CD8-positive, alpha-beta memory T cell (primary cell): Measurements from ENCODE around the gene MORF4L2. TPM values are rescaled to one million over a fixed set of nuclear protein-coding genes. Genes with fewer than 3 reads are reported as not detected.
"Not testable (repeated sequence)": the region's sequence is repeated elsewhere in the genome, so short reads cannot be mapped to it uniquely, and the experiment has no call there.

ENCODE experiments used
- CTCF ChIA-PET: fragments of 350-600 bp; sonication (Branson Sonifier 250); formaldehyde crosslinking; loops from one replicate; lab custom pipeline; 2021; ENCODE audit warnings: antibody characterized with exemption; lab: Charles Lee
- POLR2A ChIA-PET: fragments of 350-600 bp; sonication (Branson Sonifier 250); formaldehyde crosslinking; loops from one replicate; lab custom pipeline; 2021; ENCODE audit warnings: antibody characterized with exemption; lab: Charles Lee
- DNase-seq, 5 donors: peaks; one replicate each; pipeline versions ENCODE4 v3.0.0 to v3.0.0-alpha.2; 2020 to 2022; ENCODE audit warnings: mixed read lengths in 1 of 5
- H3K27ac ChIP-seq: one replicate; pipeline ENCODE4 v1.7.0; 2013; ENCODE audit warnings: low read depth, mild to moderate bottlenecking, low read length, moderate library complexity
- H3K27me3 ChIP-seq: 2 replicates; pipeline ENCODE4 v1.7.0; 2013; ENCODE audit warnings: low read length, mild to moderate bottlenecking; ENCODE audit not compliant: insufficient read depth, poor library complexity, severe bottlenecking
- H3K36me3 ChIP-seq: 2 replicates; pipeline ENCODE4 v1.7.0; 2013; ENCODE audit warnings: mild to moderate bottlenecking, low read length, moderate library complexity; ENCODE audit not compliant: insufficient read depth
- H3K4me1 ChIP-seq: 2 replicates; pipeline ENCODE4 v1.7.0; 2013; ENCODE audit warnings: mild to moderate bottlenecking, low read length, moderate library complexity; ENCODE audit not compliant: insufficient read depth
- H3K4me3 ChIP-seq: 2 replicates; pipeline ENCODE4 v1.7.0; 2013; ENCODE audit warnings: mild to moderate bottlenecking, low read length
- H3K9me3 ChIP-seq: 2 replicates; pipeline ENCODE4 v1.7.0; 2013; ENCODE audit warnings: mild to moderate bottlenecking, low read length
- H3K27ac Mint-ChIP-seq, 8 donors: one replicate each; pipeline ENCODE4 v1.8.0; 2020 to 2021; ENCODE audit warnings: mixed read lengths in 8 of 8, mild to moderate bottlenecking in 6 of 8, inconsistent platforms in 3 of 8, moderate library complexity in 3 of 8
- H3K27me3 Mint-ChIP-seq, 2 donors: one replicate each; pipeline ENCODE4 v1.8.0; 2020 to 2021; ENCODE audit warnings: mixed read lengths in 2 of 2, mild to moderate bottlenecking in 1 of 2, moderate library complexity in 1 of 2
- H3K36me3 Mint-ChIP-seq, 3 donors: one replicate each; pipeline ENCODE4 v1.8.0; 2020 to 2021; ENCODE audit warnings: mixed read lengths in 3 of 3, inconsistent platforms in 1 of 3, mild to moderate bottlenecking in 1 of 3
- H3K4me1 Mint-ChIP-seq, 3 donors: one replicate each; pipeline ENCODE4 v1.8.0; 2020 to 2021; ENCODE audit warnings: mixed read lengths in 3 of 3, inconsistent platforms in 1 of 3, mild to moderate bottlenecking in 1 of 3
- H3K4me3 Mint-ChIP-seq, 7 donors: one replicate each; pipeline ENCODE4 v1.8.0; 2020 to 2021; ENCODE audit warnings: mixed read lengths in 7 of 7, mild to moderate bottlenecking in 6 of 7, moderate library complexity in 4 of 7, inconsistent platforms in 2 of 7
- H3K9me3 Mint-ChIP-seq, 5 donors: one replicate each; pipeline ENCODE4 v1.8.0; 2020 to 2022; ENCODE audit warnings: mixed read lengths in 5 of 5, mild to moderate bottlenecking in 3 of 5, moderate library complexity in 2 of 5, inconsistent platforms in 1 of 5
- polyA plus RNA-seq: library from polyadenylated mRNA; unstranded; fragments of 300-500 nt; fragmentation: Illumina TruSeq; gene quantifications from one replicate; pipeline ENCODE4 v1.2.3, GENCODE V29; 2021
- total RNA-seq, 2 experiments: library from RNA; stranded (reverse); gene quantifications; one replicate each; pipeline ENCODE4 v1.2.3, GENCODE V29; 2021

MORF4L2 gene
- total and polyA plus RNA-seq, 3 experiments from 2014 or later = 80.8 to 202 (median 198) TPM

DNA sequence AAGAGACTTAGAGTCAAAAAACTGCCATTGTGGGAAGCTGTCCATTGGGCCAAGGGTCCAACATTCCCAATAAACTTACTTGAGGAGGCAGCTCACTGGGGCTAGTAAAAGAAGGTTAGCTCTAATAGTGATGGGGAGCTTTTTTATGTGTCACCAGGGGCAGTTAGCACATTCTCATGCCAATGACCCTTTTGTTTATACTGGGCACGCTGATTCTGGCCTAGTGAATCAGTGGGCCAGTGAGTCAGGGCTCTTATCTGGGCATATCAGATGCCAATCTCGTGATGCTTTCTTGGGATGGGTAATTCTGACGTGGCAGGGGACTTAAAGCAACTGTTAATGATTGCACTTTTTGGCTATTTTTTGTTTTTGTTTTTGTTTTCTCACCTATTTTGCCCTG lies 29.9 kb downstream of the MORF4L2 start:
- H3K9me3 Mint-ChIP-seq = peaks cover 0 to 3% (median 0%) of the 10 kb centered on the region in 5 donors
- Histone ChIP-seq H3K4me1 (no peaks in the 10 kb centered on the region), H3K4me3 (no peak overlapping the region), H3K9me3 (no peaks in the 10 kb centered on the region), H3K27me3 (no peaks in the 10 kb centered on the region), H3K36me3 (no peaks in the 10 kb centered on the region), H3K27ac (no peak overlapping the region)
- no peak for DNase-seq
- H3K36me3 Mint-ChIP-seq = peaks cover 0 to 1% (median 0%) of the 10 kb centered on the region in 3 donors
- H3K4me3 Mint-ChIP-seq = no peak overlapping the region
- peaks cover 15 to 20% of the 10 kb centered on the region in 2 donors for H3K27me3 Mint-ChIP-seq
- ChIA-PET CTCF (no interaction called here), POLR2A (no interaction called here)
- H3K27ac Mint-ChIP-seq = no peak overlapping the region
- H3K4me1 Mint-ChIP-seq = no peaks in the 10 kb centered on the region

DNA sequence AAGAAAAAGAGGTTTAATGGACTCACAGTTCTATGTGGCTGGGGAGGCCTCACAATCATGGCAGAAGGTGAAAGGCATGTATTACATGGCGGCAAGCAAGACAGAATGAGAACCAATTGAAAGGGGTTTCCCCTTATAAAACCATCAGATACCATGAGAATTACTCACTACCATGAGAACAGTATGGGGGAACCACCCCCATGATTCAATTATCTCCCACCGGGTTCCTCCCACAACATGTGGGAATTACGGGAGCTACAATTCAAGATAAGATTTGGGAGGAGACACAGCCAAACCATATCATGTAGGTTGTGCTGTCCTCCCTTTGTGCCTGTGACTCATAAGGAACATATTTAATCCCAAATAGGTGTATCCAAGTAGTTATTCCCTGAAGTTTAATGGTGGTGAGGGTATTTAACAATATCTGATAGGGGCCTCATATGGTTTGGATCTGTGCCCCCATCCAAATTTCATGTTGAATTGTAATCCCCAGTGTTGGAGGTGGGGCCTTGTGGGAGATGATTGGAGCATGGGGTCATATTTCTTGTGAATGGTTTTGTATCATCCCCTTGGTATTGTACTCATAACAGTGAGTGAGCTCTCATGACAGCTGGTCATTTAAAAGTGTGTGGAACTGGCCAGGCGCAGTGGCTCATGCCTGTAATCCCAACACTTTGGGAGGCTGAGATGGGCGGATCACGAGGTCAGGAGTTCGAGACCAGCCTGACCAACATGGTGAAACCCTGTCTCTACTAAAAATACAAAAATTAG lies 31.1 kb downstream of the MORF4L2 start:
- not testable (repeated sequence) for H3K9me3 Mint-ChIP-seq

DNA sequence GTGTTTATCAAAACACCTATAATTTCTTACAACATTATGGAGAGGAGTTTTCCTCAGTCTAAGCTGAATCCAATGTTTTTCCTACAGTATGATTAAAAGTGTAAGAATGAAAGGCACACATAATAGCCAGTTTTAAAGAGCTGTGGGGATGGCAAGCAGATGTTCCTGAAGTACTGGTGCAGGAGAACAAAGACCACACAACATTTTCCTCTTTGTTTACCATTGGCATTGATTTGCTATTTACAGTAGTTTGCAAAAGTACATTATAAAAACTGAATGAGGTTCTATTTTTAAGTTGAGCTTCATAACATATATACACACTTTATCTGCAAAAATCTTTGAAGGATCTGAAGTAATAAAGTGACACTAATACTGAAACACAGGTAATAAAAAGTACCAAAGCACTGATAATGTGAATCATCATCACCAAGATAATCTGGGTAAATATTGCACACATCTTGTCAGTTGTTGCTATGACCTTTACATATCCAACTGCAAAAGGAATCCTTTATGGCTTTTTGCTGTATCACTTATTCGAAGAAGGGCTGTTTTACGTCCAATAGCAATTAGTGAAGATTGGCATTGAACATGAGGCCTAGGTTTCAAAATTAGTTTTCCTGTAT lies 35.2 kb downstream of the MORF4L2 start:
- no peak for DNase-seq
- no peaks in the 10 kb centered on the region for H3K9me3 ChIP-seq
- H3K27me3 ChIP-seq = no peaks in the 10 kb centered on the region
- H3K4me3 Mint-ChIP-seq = no peak overlapping the region
- ChIA-PET CTCF (no interaction called here), POLR2A (no interaction called here)
- peaks cover 0 to 2% (median 0%) of the 10 kb centered on the region in 5 donors for H3K9me3 Mint-ChIP-seq
- no peaks in the 10 kb centered on the region for H3K36me3 ChIP-seq
- no peaks in the 10 kb centered on the region for H3K36me3 Mint-ChIP-seq
- H3K27me3 Mint-ChIP-seq = peaks cover 0 to 6% of the 10 kb centered on the region in 2 donors
- no peaks in the 10 kb centered on the region for H3K4me1 Mint-ChIP-seq
- H3K4me1 ChIP-seq = no peaks in the 10 kb centered on the region
- no peak overlapping the region for H3K27ac Mint-ChIP-seq
- H3K27ac ChIP-seq = no peak overlapping the region
- no peak overlapping the region for H3K4me3 ChIP-seq

More for the DNA sequence above, 31.1 kb downstream of the MORF4L2 start:
- H3K4me1 ChIP-seq, H3K4me3 Mint-ChIP-seq, H3K27ac ChIP-seq, CTCF ChIA-PET, H3K36me3 Mint-ChIP-seq, H3K4me1 Mint-ChIP-seq, H3K36me3 ChIP-seq, H3K4me3 ChIP-seq, POLR2A ChIA-PET, H3K27me3 ChIP-seq, H3K27ac Mint-ChIP-seq, H3K9me3 ChIP-seq, DNase-seq: not testable (repeated sequence)
- H3K27me3 Mint-ChIP-seq = peaks cover 15 to 20% of the 10 kb centered on the region in 2 donors

DNA sequence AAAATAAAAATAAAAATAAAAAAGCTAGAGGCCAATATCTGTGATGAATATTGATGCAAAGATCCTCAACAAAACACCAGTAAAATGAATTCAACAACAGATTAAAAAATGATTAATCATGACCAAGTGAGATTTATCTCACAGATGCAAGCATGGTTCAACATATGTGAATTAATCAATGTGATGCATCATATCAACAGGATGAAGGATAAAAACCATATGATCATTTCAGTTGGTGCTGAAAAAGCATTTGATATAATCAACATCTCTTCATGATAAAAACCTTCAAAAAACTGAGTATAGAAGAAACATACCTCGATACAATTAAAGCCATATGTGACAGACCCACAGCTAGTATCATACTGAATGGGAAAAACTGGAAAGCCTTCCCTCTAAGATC lies 38.9 kb downstream of the MORF4L2 start:
- no peaks in the 10 kb centered on the region for H3K27me3 ChIP-seq
- no peaks in the 10 kb centered on the region for H3K9me3 ChIP-seq
- no peaks in the 10 kb centered on the region for H3K4me1 ChIP-seq
- ChIA-PET CTCF (no interaction called here), POLR2A (no interaction called here)
- no peak overlapping the region for H3K27ac ChIP-seq
- Mint-ChIP-seq H3K27ac (no peak overlapping the region), H3K36me3 (no peaks in the 10 kb centered on the region), H3K9me3 (peaks cover 0 to 2% (median 0%) of the 10 kb centered on the region in 5 donors), H3K27me3 (peaks cover 9 to 12% of the 10 kb centered on the region in 2 donors), H3K4me1 (no peaks in the 10 kb centered on the region), H3K4me3 (no peak overlapping the region)
- DNase-seq = no peak
- no peak overlapping the region for H3K4me3 ChIP-seq
- H3K36me3 ChIP-seq = no peaks in the 10 kb centered on the region

DNA sequence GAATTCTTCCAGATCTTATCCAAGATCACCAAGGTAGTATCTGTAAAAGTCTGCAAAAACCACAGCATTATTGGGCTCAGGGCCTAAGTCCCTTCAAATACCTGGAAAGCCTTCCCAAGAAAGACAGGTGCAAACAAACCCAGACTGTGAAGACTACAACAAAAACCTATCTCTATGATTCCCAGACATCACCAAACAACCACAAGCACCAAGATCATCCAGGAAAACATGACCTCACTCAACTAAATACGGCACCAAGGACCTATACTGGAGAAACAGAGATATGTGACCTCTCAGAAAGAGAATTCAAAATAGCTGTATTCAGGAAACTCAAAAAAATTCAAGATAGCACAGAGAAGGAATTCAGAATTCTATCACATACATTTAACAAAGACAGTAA lies 42.4 kb downstream of the MORF4L2 start:
- peaks cover 0 to 2% (median 0%) of the 10 kb centered on the region in 5 donors for H3K9me3 Mint-ChIP-seq
- no peaks in the 10 kb centered on the region for H3K4me1 Mint-ChIP-seq
- POLR2A ChIA-PET = no interaction called here

DNA sequence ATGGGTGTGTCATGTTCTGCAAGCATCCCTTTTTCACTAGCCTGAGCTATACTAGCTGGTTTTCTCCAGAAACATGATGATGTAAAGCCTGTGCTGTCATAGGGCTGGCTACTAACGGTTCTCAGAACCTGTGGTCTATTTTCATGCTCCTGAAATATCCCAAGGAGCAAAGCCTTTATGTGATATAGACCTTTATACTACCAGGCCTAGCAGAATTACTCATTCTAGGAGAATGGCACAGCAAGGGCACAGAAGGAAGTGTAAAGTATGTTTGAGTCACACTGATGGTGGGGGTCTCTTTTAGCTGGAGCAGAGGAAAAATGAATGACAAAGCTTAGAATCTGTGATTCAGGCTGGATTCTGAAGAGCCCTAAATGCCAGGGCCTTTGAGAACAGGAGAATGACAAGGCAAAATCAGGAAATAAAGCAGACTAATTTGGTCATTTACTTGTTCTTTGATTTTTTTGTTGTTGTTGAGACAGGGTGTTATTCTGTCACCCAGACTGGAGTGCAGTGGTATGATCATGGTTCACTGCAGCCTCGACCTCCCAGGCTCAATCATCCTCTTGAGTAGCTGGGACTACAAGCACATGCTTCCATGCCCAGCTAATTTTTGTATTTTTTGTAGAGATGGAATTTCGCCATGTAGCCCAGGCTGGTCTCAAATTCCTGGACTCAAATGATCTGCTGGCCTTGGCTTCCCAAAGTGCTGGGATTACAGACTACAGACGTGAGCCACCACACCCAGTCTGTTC lies 45.9 kb downstream of the MORF4L2 start:
- Mint-ChIP-seq H3K4me3 (no peak overlapping the region), H3K9me3 (no peaks in the 10 kb centered on the region), H3K36me3 (no peaks in the 10 kb centered on the region), H3K27me3 (peaks cover 8 to 11% of the 10 kb centered on the region in 2 donors), H3K4me1 (no peaks in the 10 kb centered on the region), H3K27ac (no peak overlapping the region)
- no peaks in the 10 kb centered on the region for H3K36me3 ChIP-seq
- POLR2A ChIA-PET = no interaction called here
- H3K4me3 ChIP-seq = no peak overlapping the region
- no peaks in the 10 kb centered on the region for H3K4me1 ChIP-seq
- H3K9me3 ChIP-seq = no peaks in the 10 kb centered on the region
- CTCF ChIA-PET = no interaction called here
- no peak for DNase-seq
- no peaks in the 10 kb centered on the region for H3K27me3 ChIP-seq
- no peak overlapping the region for H3K27ac ChIP-seq

More for the DNA sequence above, 42.4 kb downstream of the MORF4L2 start:
- Histone ChIP-seq H3K27me3 (no peaks in the 10 kb centered on the region), H3K27ac (no peak overlapping the region), H3K36me3 (no peaks in the 10 kb centered on the region), H3K4me3 (no peak overlapping the region), H3K4me1 (no peaks in the 10 kb centered on the region), H3K9me3 (no peaks in the 10 kb centered on the region)
- DNase-seq = no peak
- Mint-ChIP-seq H3K4me3 (no peak overlapping the region), H3K36me3 (no peaks in the 10 kb centered on the region), H3K27me3 (peaks cover 12 to 15% of the 10 kb centered on the region in 2 donors), H3K27ac (no peak overlapping the region)
- CTCF ChIA-PET = no interaction called here

DNA sequence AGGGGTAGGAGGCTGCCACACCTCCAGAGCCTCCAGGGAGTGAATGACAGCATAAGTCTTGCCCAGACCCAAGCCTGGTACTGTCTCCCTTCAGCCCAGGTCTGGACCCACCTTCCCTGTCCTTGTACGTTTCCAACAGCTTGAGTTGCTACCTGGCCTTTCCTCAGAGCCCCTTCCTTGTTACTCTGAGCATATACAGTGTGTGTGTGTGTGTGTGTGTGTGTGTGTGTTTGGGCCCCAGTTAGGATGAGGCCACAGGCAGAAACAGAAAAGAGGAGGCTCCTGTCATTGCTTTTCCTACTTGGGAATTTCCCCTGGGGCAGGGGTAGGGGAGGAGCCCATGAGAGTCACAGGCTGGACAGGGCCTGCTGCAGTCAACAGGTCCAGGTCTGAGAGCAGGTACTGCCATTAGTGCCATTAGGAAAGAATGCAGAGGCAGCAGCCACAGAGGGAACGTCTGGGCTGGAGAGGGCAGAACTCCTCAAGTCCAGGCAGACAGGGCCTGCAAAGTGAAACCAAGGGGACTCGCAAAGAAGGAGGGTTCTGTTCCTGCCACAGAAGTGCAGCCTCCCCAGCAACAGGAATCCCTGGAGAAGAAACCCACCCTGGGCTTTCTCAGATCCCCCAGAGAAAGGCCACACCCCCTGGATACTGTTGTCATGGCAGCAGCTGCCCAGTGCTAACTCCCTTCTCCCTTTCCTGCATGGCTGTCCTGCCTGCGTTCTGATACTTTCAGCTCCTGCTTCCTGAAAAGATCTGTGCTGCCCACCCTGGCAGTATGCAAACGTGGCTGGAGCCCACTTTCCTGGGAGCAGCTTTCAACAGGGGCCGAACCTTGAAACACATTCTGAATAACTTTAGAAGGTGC lies 47.8 kb downstream of the MORF4L2 start:
- H3K4me1 Mint-ChIP-seq, H3K36me3 Mint-ChIP-seq, DNase-seq, H3K27ac ChIP-seq, H3K27me3 ChIP-seq, H3K9me3 Mint-ChIP-seq, H3K9me3 ChIP-seq, CTCF ChIA-PET, H3K36me3 ChIP-seq, H3K4me1 ChIP-seq, POLR2A ChIA-PET, H3K4me3 ChIP-seq, H3K4me3 Mint-ChIP-seq, H3K27ac Mint-ChIP-seq, H3K27me3 Mint-ChIP-seq: not testable (repeated sequence)
